ENCODE measurements around the gene SSBP3.

Gene SSBP3

GRCh38 chr1:54268762-54269297 lies 137.4 kb downstream of the SSBP3 start:
- in situ Hi-C loops (cut with HindIII; ENCODE audit: low pct_unique_long_range_greater_than_20kb, low sequenced_read_pairs) = no loop called here
- no peak for TF ChIP-seq JUND (IDR thresholded peaks at IDR 0.05; ENCODE audit: low read depth)
- DNase-seq (ENCODE audit: low read depth in 1 of 2, low spot score in 1 of 2) = no peak

GRCh38 chr1:54267815-54268761 lies 138.1 kb downstream of the SSBP3 start:
- in situ Hi-C loops (cut with HindIII; ENCODE audit: low pct_unique_long_range_greater_than_20kb, low sequenced_read_pairs) = no loop called here
- DNase-seq (ENCODE audit: low read depth in 1 of 2, low spot score in 1 of 2) = no peak
- no peak for TF ChIP-seq JUND (IDR thresholded peaks at IDR 0.05; ENCODE audit: low read depth)

GRCh38 chr1:54266908-54267307 lies 139.3 kb downstream of the SSBP3 start:
- in situ Hi-C loops (cut with HindIII; ENCODE audit: low pct_unique_long_range_greater_than_20kb, low sequenced_read_pairs) = no loop called here
- no peak for DNase-seq (ENCODE audit: low read depth in 1 of 2, low spot score in 1 of 2)
- no peak for TF ChIP-seq JUND (IDR thresholded peaks at IDR 0.05; ENCODE audit: low read depth)

GRCh38 chr1:54266195-54266594 lies 140.0 kb downstream of the SSBP3 start:
- no peak for DNase-seq (ENCODE audit: low read depth in 1 of 2, low spot score in 1 of 2)
- in situ Hi-C loops (cut with HindIII; ENCODE audit: low pct_unique_long_range_greater_than_20kb, low sequenced_read_pairs) = no loop called here
- no peak for TF ChIP-seq JUND (IDR thresholded peaks at IDR 0.05; ENCODE audit: low read depth)

GRCh38 chr1:54265659-54266058 lies 140.5 kb downstream of the SSBP3 start:
- DNase-seq (ENCODE audit: low read depth in 1 of 2, low spot score in 1 of 2) = no peak
- in situ Hi-C loops (cut with HindIII; ENCODE audit: low pct_unique_long_range_greater_than_20kb, low sequenced_read_pairs) = no loop called here
- TF ChIP-seq JUND (IDR thresholded peaks at IDR 0.05; ENCODE audit: low read depth) = no peak

- in situ Hi-C loops (cut with HindIII; ENCODE audit: low pct_unique_long_range_greater_than_20kb, low sequenced_read_pairs) = no loop called here
- no peak for DNase-seq (ENCODE audit: low read depth in 1 of 2, low spot score in 1 of 2)
- TF ChIP-seq JUND (IDR thresholded peaks at IDR 0.05; ENCODE audit: low read depth) = no peak
Observed at GRCh38 chr1:54265126-54265525, 141.1 kb downstream of the SSBP3 start.

GRCh38 chr1:54263601-54264226 lies 142.5 kb downstream of the SSBP3 start:
- in situ Hi-C loops (cut with HindIII; ENCODE audit: low pct_unique_long_range_greater_than_20kb, low sequenced_read_pairs) = no loop called here
- TF ChIP-seq JUND (IDR thresholded peaks at IDR 0.05; ENCODE audit: low read depth) = no peak
- DNase-seq (ENCODE audit: low read depth in 1 of 2, low spot score in 1 of 2) = no peak

GRCh38 chr1:54262244-54262643 lies 143.9 kb downstream of the SSBP3 start:
- TF ChIP-seq JUND (IDR thresholded peaks at IDR 0.05; ENCODE audit: low read depth) = no peak
- no peak for DNase-seq (ENCODE audit: low read depth in 1 of 2, low spot score in 1 of 2)
- in situ Hi-C loops (cut with HindIII; ENCODE audit: low pct_unique_long_range_greater_than_20kb, low sequenced_read_pairs) = no loop called here

GRCh38 chr1:54260810-54261209 lies 145.4 kb downstream of the SSBP3 start:
- no peak for TF ChIP-seq JUND (IDR thresholded peaks at IDR 0.05; ENCODE audit: low read depth)
- in situ Hi-C loops (cut with HindIII; ENCODE audit: low pct_unique_long_range_greater_than_20kb, low sequenced_read_pairs) = no loop called here
- DNase-seq (ENCODE audit: low read depth in 1 of 2, low spot score in 1 of 2) = no peak

- no peak for TF ChIP-seq JUND (IDR thresholded peaks at IDR 0.05; ENCODE audit: low read depth)
- no peak for DNase-seq (ENCODE audit: low read depth in 1 of 2, low spot score in 1 of 2)
- in situ Hi-C loops (cut with HindIII; ENCODE audit: low pct_unique_long_range_greater_than_20kb, low sequenced_read_pairs) = no loop called here
Observed at GRCh38 chr1:54259546-54260140, 146.6 kb downstream of the SSBP3 start.

- no peak for DNase-seq (ENCODE audit: low read depth in 1 of 2, low spot score in 1 of 2)
- TF ChIP-seq JUND (IDR thresholded peaks at IDR 0.05; ENCODE audit: low read depth) = no peak
- in situ Hi-C loops (cut with HindIII; ENCODE audit: low pct_unique_long_range_greater_than_20kb, low sequenced_read_pairs) = no loop called here
Observed at GRCh38 chr1:54257876-54258275, 148.3 kb downstream of the SSBP3 start.

GRCh38 chr1:54257346-54257620 lies 148.9 kb downstream of the SSBP3 start:
- DNase-seq (ENCODE audit: low read depth in 1 of 2, low spot score in 1 of 2) = no peak
- TF ChIP-seq JUND (IDR thresholded peaks at IDR 0.05; ENCODE audit: low read depth) = no peak

More at GRCh38 chr1:54257346-54257620, 148.9 kb downstream of the SSBP3 start:
- in situ Hi-C loops (cut with HindIII; ENCODE audit: low pct_unique_long_range_greater_than_20kb, low sequenced_read_pairs) = no loop called here
